GM21825 (cell line): ENCODE results near the gene NEK2.
"Not testable (repeated sequence)": the region's sequence is repeated elsewhere in the genome, so short reads cannot be mapped to it uniquely, and the experiment has no call there.

Experiments
- ATAC-seq: cut with Tn5 transposase; IDR thresholded peaks from one replicate; pipeline ENCODE4 v1.9.1; 2021; ENCODE audit warnings: mild to moderate bottlenecking, moderate library complexity; ENCODE audit not compliant: unreplicated experiment

The NEK2 gene

DNA sequence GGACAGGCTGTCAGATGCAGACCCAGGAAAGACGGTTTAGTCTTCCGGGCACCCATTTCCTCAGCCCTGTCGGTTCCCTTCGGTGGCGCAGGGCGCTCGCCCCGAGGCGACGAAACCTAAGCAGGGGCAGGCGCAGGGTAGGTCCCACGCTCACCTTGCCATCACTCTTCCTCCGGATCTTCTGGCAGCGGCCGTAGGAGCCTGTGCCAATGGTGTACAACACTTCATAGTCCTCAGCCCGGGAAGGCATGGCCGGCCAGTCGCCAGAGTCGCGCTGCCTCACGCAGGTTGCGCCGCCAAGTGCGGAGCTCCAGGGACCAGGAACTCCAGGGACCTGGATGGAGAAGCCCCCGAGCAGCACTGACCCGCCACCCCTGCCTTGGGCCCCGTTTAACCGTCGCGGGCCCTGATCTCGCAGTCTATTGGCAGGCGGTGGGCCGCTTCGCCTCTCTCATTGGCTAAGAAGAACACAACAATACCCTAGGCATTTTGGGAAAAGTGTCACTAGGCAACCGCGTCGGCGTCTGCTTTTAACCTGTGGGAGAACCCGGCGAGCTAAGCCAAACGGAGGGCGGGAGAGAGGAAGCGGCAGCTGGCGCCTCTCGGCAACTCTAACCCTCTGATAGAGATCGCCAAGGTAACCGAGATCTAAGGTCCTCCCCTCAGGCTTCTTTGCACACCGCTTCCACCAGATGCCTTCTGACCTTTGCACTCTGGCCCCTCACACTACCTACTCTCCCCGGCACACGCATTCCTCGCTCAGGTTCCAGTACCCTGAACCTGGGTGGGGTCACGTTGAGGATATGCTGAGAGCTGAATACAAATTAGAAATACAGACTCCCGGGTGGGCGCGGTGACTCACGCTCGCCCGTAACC, at the start of gene NEK2:
NEK2 (minus strand) TSS at position 392 of the 876 bp plus-strand sequence; CDS start at position 250, 142 bp downstream.
- ATAC-seq = peak; percentile 95

DNA sequence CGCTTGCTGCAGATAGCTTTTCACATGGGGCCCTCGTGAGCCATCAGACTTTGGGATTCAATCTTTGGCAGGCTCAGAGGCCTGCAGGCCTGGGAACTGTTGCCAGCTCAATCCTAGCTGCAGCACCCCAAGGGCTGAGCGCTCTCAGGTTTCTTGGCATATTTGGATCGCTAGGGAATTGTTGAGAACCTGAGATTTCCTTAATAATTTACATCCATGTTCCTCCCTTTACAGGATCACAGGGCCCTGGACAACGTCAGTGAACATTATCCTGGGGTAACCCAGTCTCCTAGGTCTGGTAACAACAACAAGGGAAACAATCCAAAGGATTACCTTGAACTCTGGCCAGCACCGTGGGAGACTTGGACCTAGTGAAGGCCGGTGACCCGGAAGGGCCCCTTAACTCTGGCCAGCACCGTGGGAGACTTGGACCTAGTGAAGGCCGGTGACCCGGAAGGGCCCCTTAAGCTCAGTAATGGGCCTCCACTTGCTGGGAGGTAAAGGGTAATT, 49.3 kb upstream of the NEK2 start:
- no peak for ATAC-seq

DNA sequence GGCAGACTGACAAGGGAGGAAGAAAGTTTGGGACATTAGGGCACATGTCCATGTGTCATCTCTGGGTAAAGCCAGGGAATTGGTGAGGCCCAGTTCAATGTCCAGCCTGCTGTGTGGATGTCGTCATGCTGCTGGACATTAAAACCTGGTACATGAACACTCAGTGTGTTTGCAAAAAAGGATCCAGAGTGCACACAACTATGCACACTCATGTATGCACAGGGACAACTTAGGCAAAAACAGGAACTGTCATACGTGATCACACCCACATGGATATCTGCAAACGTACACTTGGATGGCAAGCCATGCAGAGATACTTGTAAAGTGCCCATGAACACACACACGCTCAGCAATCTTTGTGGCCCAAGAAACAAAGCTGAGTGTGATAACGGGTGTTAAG, 47.9 kb upstream of the NEK2 start:
- no peak for ATAC-seq

DNA sequence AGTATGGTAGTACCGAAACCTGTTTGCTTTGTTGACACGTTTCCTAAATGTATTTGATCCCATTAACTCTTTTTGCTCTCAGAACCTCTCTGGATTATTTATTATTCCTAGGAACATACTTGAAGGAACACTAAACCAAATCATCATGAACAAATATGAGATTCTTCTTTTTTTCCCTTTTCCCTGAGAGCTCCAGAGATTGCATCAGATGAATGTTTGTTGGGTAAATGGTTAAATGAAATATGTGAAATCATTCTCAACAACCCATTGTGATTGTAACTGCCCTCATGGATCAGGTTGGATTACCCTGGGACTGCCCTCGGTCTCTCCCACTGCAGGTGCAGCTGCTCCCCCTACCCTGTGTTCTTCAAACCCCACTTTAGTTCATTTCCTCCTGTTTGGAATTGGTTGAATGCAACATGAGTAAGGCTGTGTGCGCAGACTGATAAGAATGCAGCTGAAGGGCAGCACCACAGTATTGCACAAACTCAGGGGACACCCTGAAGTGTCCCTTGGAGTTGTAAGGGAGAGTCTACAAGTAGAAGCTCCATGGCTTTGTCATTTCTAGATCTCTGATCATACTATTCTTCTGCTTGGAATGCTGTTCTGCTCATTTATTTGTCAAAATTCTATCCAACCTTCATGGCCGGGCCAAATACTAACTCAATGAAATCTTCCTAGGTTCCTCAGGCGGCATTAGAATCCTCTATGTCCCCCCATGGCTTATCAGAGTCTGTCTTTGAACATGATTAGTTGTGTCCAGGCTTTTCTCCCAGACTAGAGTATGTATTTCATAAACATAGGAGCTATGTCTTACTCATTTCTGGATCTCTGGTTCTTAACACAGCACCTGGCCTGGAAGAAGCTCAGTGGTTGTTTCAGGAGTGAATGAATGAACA, 47.1 kb upstream of the NEK2 start:
- ATAC-seq = no peak

DNA sequence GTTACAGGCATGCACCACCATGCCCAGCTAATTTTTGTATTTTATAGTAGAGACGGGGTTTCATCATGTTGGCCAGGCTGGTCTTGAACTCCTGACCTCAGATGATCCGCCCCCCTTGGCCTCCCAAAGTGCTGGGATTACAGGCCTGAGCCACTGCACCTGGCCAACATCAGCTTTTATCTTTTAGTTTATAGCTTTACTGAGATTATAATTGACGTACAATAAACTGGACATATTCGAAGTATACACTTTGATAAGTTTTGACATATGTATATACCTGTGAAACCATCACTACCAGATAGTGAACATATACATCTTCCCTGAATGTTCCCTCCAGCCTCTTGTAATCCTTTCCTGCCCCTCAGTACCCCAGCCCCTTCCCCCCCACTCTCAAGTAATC, 41.1 kb upstream of the NEK2 start:
- not testable (repeated sequence) for ATAC-seq

DNA sequence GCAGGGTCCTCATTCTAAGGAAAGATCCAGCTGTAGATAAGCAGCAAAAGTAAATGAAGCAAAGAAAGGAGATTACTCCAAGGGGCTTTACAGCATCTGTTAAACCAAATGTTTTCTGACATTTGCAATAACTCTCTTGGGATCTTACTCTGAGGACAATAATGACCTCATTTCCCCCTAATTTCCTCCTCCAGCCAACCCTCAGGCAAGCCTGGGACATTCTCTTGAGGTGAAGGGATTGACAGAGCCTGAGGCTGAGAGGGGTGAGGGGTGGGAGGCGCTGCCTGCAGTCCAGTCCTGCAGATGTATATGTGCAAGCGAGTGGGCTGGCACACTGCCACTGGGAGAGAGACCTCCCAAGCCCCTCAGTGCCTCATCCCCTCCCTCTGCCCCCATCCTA, 40.5 kb upstream of the NEK2 start:
- ATAC-seq = no peak

DNA sequence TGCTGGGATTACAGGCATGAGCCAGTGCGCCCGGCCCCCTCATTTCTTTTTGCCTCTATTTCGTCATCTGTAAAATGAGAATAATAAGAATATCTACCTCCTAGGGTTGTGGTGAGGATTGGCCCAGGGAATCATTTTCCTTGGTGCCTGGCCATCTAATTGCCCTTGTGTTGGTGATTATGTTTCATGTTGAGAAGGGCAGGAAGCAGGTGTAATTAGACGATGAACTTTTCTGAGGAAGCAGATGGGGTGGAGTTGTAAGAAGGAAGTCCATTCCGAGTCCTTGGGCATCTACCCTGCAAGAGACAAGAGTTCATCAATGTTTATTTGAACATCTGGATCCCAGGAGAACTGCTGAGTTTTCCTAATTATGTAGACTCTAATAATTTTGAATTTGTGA, 38.7 kb upstream of the NEK2 start:
- no peak for ATAC-seq

DNA sequence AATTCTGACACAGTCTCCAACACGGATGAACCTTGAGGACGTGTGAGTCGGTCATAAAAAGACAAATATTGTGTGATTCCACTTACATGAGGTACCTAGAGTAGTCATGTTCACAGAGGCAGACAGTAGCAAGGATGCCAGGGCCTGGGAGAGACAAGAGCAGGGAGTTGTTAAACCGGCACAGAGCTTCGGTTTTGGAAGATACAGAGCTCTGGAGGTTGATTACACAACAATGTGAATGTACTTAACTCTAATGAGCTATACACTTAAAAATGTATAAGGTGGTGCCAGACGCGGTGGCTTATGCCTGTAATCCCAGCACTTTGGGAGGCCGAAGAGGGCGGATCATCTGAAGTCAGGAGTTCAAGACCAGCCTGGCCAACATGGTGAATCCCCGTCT, 37.8 kb upstream of the NEK2 start:
- no peak for ATAC-seq

DNA sequence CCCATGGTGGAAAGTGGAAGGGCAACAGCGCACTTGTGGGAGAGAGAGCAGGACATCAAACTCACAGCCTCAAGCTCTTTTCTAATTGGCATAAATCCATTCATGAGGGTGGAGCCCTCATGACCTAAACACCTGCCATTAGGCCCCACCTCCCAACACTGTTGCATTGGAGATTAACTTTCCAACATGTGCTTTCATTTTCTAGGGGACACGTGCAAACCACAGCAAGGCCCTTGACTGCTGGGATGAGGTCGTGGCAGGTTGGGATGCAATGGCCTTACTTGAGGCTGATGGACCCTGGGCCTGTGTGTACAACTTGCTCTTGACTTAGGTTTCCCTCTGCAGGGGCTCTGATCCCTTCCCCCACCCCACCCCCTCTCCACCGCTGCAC, 35.9 kb upstream of the NEK2 start:
- no peak for ATAC-seq

DNA sequence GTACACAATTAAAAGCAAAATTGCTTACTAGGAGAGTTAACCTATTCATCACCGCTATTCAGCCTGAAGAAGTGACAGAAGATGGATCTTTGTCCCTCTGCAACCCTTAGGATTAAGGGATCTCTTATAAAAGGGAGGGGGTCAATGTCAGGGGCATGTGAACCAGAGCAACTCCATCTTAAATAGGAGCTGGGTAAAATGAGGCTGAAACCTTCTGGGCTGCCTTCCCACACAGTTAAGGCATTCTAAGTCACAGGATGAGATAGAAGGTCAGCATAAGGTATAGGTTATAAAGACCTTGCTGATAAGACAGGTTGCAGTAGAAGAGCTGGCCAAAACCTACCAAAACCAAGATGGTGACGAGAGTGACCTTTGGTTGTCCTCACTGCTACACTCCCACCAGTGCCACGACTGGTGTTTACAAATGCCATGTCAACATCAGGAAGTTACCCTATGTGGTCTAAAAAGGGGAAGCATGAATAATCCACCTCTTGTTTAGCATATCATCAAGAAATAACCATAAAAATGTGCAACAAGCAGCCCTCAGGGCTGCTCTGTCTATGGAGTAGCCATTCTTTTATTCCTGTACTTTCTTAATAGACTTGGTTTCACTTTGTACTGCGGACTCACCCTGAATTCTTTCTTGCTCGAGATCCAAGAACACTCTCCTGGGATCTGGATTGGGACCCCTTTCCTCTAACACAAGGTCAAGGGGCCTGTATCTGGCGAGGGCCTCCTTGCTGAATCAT, 35.3 kb upstream of the NEK2 start:
- no peak for ATAC-seq

DNA sequence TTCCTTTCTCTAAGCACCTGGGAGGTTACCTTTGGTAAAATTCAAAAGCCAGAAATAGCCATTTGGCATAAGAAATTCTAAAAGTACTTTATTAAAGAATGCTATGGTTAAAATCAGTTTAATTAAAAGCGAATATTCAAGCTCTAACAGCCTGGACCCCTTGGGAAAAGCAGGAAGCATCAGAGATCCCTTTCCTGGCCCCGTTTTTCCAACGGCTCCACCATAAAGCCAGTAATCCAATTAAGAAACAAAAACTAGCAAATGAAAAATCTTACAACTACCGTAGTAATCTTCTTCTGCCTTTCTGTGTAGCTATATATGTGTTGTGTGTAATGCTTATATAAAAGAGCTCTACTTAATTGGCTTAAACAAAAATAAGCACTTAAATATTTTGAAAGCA, 33.5 kb upstream of the NEK2 start:
- ATAC-seq = no peak

DNA sequence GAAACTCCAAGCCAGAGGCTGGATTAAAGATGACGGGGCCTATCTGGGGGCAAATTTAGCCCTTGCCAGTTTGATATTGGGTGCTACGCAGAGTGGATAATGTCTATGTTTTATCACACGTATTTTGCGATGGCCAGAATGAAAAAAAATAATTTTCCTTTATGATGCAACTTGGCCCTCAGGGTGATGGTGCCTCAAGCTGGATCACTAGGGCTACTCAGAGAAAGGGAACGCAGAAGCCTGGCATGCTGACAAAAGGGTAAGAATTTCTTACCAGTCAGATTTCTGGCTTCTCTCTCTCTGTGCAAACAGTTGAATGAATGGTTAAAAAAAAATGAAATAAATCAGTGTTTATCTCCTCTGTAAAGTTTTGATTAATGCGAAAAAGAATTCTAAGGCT, 32.6 kb upstream of the NEK2 start:
- ATAC-seq = no peak

DNA sequence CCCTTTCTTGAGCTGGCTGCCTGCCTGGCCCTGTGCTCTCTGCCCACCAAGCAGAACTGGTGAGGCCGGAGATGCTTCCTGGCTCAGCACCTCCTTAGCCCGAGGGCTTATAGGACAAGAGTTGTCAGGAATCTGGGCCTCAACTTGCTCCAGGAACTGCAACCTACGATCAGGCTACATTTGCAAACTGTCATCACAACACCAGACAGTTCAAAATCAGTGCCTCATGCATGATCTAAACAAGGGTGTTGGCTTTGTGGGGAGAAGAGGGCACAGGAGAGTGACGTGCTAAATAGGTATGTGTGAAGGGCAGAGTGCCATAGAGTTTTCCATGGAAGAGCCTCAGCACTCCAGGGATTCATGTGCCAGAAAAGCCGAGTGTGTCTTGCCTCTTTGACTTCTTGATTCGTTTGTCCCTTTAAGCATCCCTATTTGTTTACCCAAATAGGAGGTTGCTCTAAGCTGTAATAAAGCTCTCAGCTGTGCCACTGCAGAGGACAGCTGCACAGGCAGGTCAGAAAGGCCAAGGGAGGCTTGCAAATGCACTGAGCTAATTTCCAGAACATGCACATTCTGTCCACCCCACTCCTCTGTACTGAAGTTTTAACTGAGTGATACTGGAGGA, 30.2 kb upstream of the NEK2 start:
- ATAC-seq = no peak

DNA sequence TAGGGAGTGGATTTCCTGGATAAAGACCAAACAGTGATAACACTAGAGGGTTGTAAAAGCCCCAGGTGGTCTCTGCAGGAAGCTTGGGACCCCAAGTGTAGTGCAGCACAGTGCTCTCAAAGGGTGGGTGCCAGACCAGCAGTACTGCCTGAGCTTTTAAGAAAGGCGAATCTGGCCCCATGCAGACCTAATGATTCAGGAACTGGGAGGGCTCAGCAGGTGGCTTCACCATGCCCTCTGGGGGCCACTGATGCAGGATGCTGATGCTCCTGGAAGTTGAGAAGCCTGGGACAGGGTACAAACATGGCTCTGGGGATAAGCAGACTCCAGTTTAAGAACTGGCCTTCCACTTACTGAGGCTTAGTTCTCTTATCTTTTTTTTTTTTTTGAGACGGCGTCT, 29.1 kb upstream of the NEK2 start:
- ATAC-seq = no peak

DNA sequence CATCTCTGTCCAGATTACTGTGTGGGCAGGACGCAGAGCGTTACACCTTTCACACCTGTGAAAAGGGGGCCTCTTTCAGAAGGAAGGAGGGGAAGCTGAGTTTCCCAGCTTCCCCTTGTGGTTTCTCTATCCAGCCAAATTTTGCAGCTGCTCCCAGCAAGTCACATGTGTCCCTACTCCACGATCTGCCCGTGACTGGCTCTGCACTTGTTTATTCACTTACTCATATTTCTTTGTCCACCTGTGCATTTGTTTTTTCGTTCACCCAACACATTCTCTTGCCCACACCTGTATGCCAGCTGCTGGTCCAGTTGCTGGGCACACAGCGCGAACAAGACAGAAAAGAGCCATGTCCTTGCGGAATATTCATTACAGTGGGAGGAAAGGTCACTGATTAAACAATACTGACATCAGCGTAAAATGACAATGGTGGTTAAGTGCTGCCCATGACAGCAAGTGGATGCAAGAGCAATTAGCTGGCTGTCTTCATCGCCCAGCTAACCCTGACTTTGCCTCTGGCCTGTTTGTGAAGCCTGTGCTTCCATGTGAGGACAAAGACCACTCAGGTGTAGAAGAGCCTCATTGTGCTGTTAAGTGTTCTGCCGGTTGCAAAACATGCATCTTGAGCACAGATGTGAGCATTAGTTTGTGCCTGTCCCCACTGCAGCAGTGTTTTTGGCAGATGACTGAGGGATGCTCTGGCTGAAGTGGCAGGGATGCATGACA, 28.6 kb upstream of the NEK2 start:
- ATAC-seq = no peak

DNA sequence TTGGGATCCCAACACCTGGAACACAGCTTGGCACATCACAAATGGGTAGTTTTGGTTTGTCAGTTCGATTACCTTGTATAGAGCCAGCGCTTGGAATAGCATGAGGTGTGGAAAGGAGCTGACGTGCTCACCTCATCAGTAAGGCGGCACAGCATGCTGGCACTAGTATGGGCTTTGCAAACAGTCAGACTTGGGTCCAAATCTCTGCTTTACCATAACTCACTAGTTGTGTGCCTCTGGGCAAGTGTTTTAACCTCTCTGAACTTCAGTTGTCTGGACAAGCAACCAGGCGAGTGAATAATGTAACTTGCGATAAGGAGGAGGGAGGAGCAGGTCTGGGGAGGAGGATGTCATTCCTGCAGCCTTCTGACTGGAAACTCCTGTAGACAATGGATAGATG, 26.3 kb upstream of the NEK2 start:
- no peak for ATAC-seq

DNA sequence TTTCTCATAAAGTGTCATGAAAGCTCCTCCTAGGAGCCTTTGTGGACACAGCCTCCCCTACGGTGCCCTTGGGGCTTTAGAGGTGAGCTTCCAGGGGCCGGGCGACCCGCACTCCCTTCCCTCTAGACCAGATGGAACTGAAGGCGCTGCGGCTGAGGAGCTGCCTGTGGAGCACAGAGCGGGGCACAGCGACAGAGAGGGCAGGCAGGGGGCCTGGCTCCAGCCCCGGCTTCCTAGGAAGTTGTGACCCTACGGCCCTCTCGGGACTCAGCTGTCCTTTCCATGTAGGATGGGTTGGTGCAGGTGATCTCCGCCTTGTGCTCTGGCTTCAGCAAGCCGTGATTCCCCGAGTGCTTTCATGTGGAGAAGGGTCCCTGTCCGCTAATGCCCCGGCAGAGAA, 23.6 kb upstream of the NEK2 start:
- no peak for ATAC-seq

DNA sequence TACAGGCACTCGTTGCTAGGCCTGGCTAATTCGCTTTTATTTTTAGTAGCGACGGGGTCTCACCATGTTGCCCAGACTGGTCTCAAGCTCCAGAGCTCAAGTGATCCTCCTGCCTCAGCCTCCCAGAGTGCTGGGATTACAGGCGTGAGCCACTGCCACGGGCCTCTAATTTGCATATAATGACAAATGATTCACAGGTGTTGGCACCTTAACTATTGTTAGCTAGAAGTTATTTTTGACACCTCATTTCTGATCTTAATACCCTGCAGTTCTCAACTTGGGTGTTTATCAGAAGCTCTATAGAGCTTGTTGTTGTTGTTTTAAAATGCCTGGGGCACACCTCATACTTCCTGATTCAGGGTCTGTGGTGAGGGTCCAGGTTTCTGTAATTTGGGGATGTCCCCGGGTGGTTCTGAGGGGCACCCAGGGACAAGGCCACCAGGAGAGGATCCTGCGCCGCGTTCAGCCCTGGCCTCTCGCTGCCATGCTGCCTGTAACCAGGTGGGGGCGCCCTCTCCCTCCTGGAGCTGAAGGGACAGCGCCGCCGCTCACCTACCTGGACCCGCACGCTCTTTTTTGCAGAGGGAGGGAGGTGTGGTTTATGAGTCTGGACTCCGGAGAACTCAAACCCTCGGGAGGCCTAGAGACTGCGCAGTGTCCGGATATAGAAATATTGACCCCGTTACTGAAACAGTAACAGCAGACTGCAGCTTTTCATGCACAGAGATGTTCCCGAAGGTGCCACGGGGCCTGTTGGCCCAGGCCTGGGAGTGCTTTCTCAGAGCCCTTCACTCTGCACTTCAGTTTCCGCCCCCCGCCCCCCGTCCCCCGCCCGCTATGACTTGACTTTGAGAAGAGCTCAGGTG, 23.0 kb upstream of the NEK2 start:
- ATAC-seq = peak; percentile 45

DNA sequence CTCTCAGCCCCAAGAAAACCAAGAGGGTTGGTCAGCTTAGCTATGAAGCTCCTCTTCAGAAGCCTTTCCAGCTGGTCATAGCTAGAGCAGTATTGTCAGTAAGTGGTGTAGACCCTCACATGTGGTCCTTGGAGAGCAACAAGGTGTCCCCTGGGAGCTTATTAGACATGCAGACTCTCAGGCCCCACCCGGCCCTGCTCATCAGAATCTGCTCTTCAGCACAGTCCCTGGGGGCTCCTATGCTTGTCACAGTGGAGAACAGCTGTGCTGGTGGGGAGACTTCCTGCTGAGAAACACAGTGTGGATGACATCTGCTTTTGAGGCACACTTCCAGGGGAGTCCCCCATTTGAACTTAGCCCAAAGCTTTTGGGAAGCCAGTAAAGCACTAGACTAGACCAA, 21.9 kb upstream of the NEK2 start:
- peak; percentile 86 for ATAC-seq
